H1 (cell line): ENCODE data around the gene PRELID1. TPM values are rescaled to one million over a fixed set of nuclear protein-coding genes. Genes with fewer than 3 reads are reported as not detected.
A peak's percentile ranks its signal among the peaks of the same experiment; 100 is the strongest.

Source experiments
- CTCF ChIA-PET: fragments of 300-600 bp; sonication (Branson Sonifier 250); formaldehyde crosslinking; loops from one replicate; lab custom pipeline; 2021; ENCODE audit not compliant: partially characterized antibody; lab: Charles Lee
- POLR2A ChIA-PET: fragments of 300-600 bp; sonication (Branson Sonifier 250); formaldehyde crosslinking; loops from one replicate; lab custom pipeline; 2021; ENCODE audit warnings: inconsistent platforms; ENCODE audit not compliant: partially characterized antibody; lab: Charles Lee
- DNase-seq, 2 experiments: peaks; one replicate each; pipeline versions ENCODE4 v3.0.0 to v3.0.0-alpha.2; 2010 to 2022; ENCODE audit warnings: low spot score in 2 of 2, low read depth in 1 of 2, mixed read lengths in 1 of 2
- FAIRE-seq: peaks from 2 replicates; lab custom pipeline; 2011; peaks lifted over from hg19 to GRCh38; lab: Jason Lieb, UNC
- H2AFZ ChIP-seq: 2 replicates; pipeline ENCODE4 v1.8.1; 2012; ENCODE audit warnings: low read length, inconsistent platforms
- H2AK5ac ChIP-seq: 2 replicates; pipeline ENCODE4 v1.6.1; 2013; ENCODE audit warnings: low read depth, low read length
- H2BK120ac ChIP-seq: replicated peaks from 2 replicates; pipeline ENCODE3; 2013; ENCODE audit warnings: low read depth, low read length, inconsistent platforms
- H2BK12ac ChIP-seq: 2 replicates; pipeline ENCODE4 v1.6.1; 2013; ENCODE audit warnings: low read depth, low read length
- H2BK15ac ChIP-seq: 2 replicates; pipeline ENCODE4 v1.6.1; 2013; ENCODE audit warnings: low read length
- H2BK20ac ChIP-seq: 2 replicates; pipeline ENCODE4 v1.6.1; 2013; ENCODE audit warnings: low read length
- H2BK5ac ChIP-seq: 2 replicates; pipeline ENCODE4 v1.6.1; 2013; ENCODE audit warnings: low read depth, low read length
- H3K14ac ChIP-seq: 2 replicates; pipeline ENCODE4 v1.6.1; 2013; ENCODE audit warnings: inconsistent platforms; ENCODE audit not compliant: insufficient read length
- H3K18ac ChIP-seq: 2 replicates; pipeline ENCODE4 v1.6.1; 2013; ENCODE audit warnings: low read length; ENCODE audit errors: extremely low read depth
- H3K23ac ChIP-seq: 2 replicates; pipeline ENCODE4 v1.6.1; 2013; ENCODE audit warnings: inconsistent platforms; ENCODE audit not compliant: insufficient read length
- H3K23me2 ChIP-seq: 2 replicates; pipeline ENCODE4 v1.6.1; 2013; ENCODE audit warnings: low read depth, low read length
- H3K27ac ChIP-seq: 2 replicates; pipeline ENCODE4 v1.6.1; 2011; ENCODE audit warnings: low read depth, low read length, inconsistent platforms
- H3K27me3 ChIP-seq, 4 experiments: replicated peaks in 1 of 4; 1 replicate in 1 of 4; 2 replicates in 3 of 4; pipeline versions ENCODE4 v1.6.1 to v1.8.1; 2011 to 2013; ENCODE audit warnings: low read length in 3 of 4, mild to moderate bottlenecking in 3 of 4, inconsistent platforms in 2 of 4, mixed read lengths in 2 of 4, moderate library complexity in 1 of 4; ENCODE audit not compliant: control insufficient read depth in 3 of 4, insufficient read depth in 3 of 4; ENCODE audit errors: extremely low read depth in 1 of 4
- H3K36me3 ChIP-seq, 4 experiments: 2 replicates each; pipeline versions ENCODE4 v1.6.1 to v1.8.1; 2011 to 2013; ENCODE audit warnings: mild to moderate bottlenecking in 4 of 4, low read length in 3 of 4, moderate library complexity in 2 of 4, control low read depth in 1 of 4, inconsistent platforms in 1 of 4; ENCODE audit not compliant: insufficient read depth in 4 of 4, control insufficient read depth in 2 of 4
- H3K4ac ChIP-seq: replicated peaks from 2 replicates; pipeline ENCODE3; 2013; ENCODE audit warnings: low read length, low read depth, mixed read lengths, inconsistent platforms; ENCODE audit not compliant: insufficient read length
- H3K4me1 ChIP-seq, 4 experiments: replicated peaks in 1 of 4; 1 replicate in 1 of 4; 2 replicates in 3 of 4; pipeline versions ENCODE4 v1.6.1 to v1.8.1; 2011 to 2013; ENCODE audit warnings: low read length in 3 of 4, inconsistent platforms in 2 of 4, mixed read lengths in 1 of 4; ENCODE audit not compliant: insufficient read depth in 4 of 4, control insufficient read depth in 3 of 4
- H3K4me2 ChIP-seq, 2 experiments: 2 replicates each; pipeline versions ENCODE4 v1.6.1 to v1.8.1; 2011 to 2013; ENCODE audit warnings: low read depth in 2 of 2, low read length in 2 of 2, control low read depth in 1 of 2, inconsistent platforms in 1 of 2, mild to moderate bottlenecking in 1 of 2; ENCODE audit not compliant: insufficient read depth in 1 of 2
- H3K4me3 ChIP-seq, 4 experiments: fragments of 200-600, 300-600 bp in 1 of 4; sonication (generic), shearing (Covaris generic), sonication (Bioruptor Twin) in 1 of 4; 2 replicates each; pipeline versions ENCODE4 v1.5.1 to v1.8.1; 2011 to 2016; ENCODE audit warnings: low read length in 4 of 4, low read depth in 3 of 4, control low read depth in 2 of 4, inconsistent platforms in 2 of 4, mild to moderate bottlenecking in 2 of 4, mixed read lengths in 1 of 4, moderate library complexity in 1 of 4; ENCODE audit not compliant: insufficient read depth in 2 of 4; ENCODE audit errors: extremely low read depth in 1 of 4
- H3K56ac ChIP-seq: replicated peaks from 2 replicates; pipeline ENCODE3; 2013; ENCODE audit warnings: low read depth, mild to moderate bottlenecking, mixed read lengths, low read length, inconsistent platforms; ENCODE audit not compliant: insufficient read length
- H3K79me1 ChIP-seq: 2 replicates; pipeline ENCODE4 v1.6.1; 2013; ENCODE audit warnings: low read depth, low read length, control low read depth
- H3K79me2 ChIP-seq, 2 experiments: 2 replicates each; pipeline versions ENCODE4 v1.6.1 to v1.8.1; 2012 to 2013; ENCODE audit warnings: low read length in 2 of 2, mild to moderate bottlenecking in 2 of 2, inconsistent platforms in 1 of 2; ENCODE audit not compliant: insufficient read depth in 2 of 2, control insufficient read depth in 1 of 2
- H3K9ac ChIP-seq, 4 experiments: replicated peaks in 1 of 4; 1 replicate in 1 of 4; 2 replicates in 3 of 4; pipeline versions ENCODE4 v1.6.1 to v1.8.1; 2011 to 2013; ENCODE audit warnings: low read depth in 3 of 4, low read length in 3 of 4, control low read depth in 2 of 4, mild to moderate bottlenecking in 2 of 4, moderate library complexity in 2 of 4, inconsistent platforms in 1 of 4; ENCODE audit errors: extremely low read depth in 1 of 4
- H3K9me3 ChIP-seq, 2 experiments: 2 replicates each; pipeline versions ENCODE4 v1.6.1 to v1.8.1; 2012 to 2013; ENCODE audit warnings: mild to moderate bottlenecking in 2 of 2, moderate library complexity in 2 of 2, control low read depth in 1 of 2, inconsistent platforms in 1 of 2, low read depth in 1 of 2, low read length in 1 of 2, mixed read lengths in 1 of 2; ENCODE audit not compliant: insufficient read depth in 2 of 2
- H4K20me1 ChIP-seq, 2 experiments: replicated peaks in 1 of 2; 2 replicates each; pipeline versions ENCODE3 to v1.8.1; 2011 to 2013; ENCODE audit warnings: inconsistent platforms in 2 of 2, low read length in 2 of 2, mild to moderate bottlenecking in 1 of 2; ENCODE audit not compliant: insufficient read depth in 2 of 2, control insufficient read depth in 1 of 2
- H4K5ac ChIP-seq: 2 replicates; pipeline ENCODE4 v1.6.1; 2013; ENCODE audit warnings: low read length, low read depth, mixed read lengths, inconsistent platforms; ENCODE audit not compliant: insufficient read length
- H4K8ac ChIP-seq: 2 replicates; pipeline ENCODE4 v1.8.0; 2013; ENCODE audit warnings: mild to moderate bottlenecking, moderate library complexity, low read length, inconsistent platforms; ENCODE audit not compliant: insufficient read depth; ENCODE audit errors: extremely low read depth
- H4K91ac ChIP-seq: replicated peaks from 2 replicates; pipeline ENCODE3; 2013; ENCODE audit warnings: low read length, mixed read lengths, inconsistent platforms; ENCODE audit not compliant: insufficient read length
- ATF2 ChIP-seq: IDR thresholded peaks from 2 replicates; pipeline ENCODE4 v1.6.1; 2012; ENCODE audit warnings: low read length, inconsistent platforms
- EZH2 ChIP-seq: fragments of 200-600 bp; sonication (generic); IDR thresholded peaks from 2 replicates; pipeline ENCODE4 v1.7.1; 2012; ENCODE audit warnings: low read depth, mild to moderate bottlenecking, moderate library complexity, low read length, inconsistent platforms; ENCODE audit not compliant: severe bottlenecking
- GABPA ChIP-seq: IDR thresholded peaks from 2 replicates; pipeline ENCODE4 v1.6.1; 2011; ENCODE audit warnings: mild to moderate bottlenecking, low read length, moderate library complexity, borderline replicate concordance; ENCODE audit not compliant: insufficient read depth
- HDAC2 ChIP-seq, 2 experiments: fragments of 300-600 bp in 1 of 2; sonication (generic) in 1 of 2; IDR thresholded peaks; 2 replicates each; pipeline ENCODE4 v1.6.1; 2011 to 2012; ENCODE audit warnings: low read depth in 2 of 2, low read length in 2 of 2, mild to moderate bottlenecking in 2 of 2, moderate library complexity in 2 of 2, borderline replicate concordance in 1 of 2, inconsistent platforms in 1 of 2
- MAX ChIP-seq: IDR thresholded peaks from 2 replicates; pipeline ENCODE4 v1.6.1; 2012; ENCODE audit warnings: inconsistent platforms
- RXRA ChIP-seq: IDR thresholded peaks from 2 replicates; pipeline ENCODE4 v1.6.1; 2011; ENCODE audit warnings: low read depth, mild to moderate bottlenecking, low read length, moderate library complexity; ENCODE audit not compliant: insufficient read depth
- SP1 ChIP-seq: IDR thresholded peaks from 2 replicates; pipeline ENCODE4 v1.6.1; 2011; ENCODE audit warnings: low read depth, low read length
- ZNF274 ChIP-seq: IDR thresholded peaks from 2 replicates; pipeline ENCODE4 v1.7.0; 2012; ENCODE audit warnings: low read length, borderline replicate concordance; ENCODE audit errors: extremely low read depth
- WGBS, 2 experiments: shearing (Covaris generic) in 1 of 2; methylation state at CpG; one replicate each; pipeline versions ENCODE4 v1.1.6 to v1.1.7; 2013 to 2015; ENCODE audit warnings: low lambda C conversion rate in 2 of 2, mixed read lengths in 2 of 2, inconsistent platforms in 1 of 2, low coverage in 1 of 2, missing lambda C conversion rate in 1 of 2; ENCODE audit not compliant: insufficient replicate concordance in 2 of 2, insufficient coverage in 1 of 2, insufficient read length in 1 of 2; ENCODE audit errors: extremely low coverage in 1 of 2, missing lambda C conversion rate in 1 of 2; 5-methylcytosine and 5-hydroxymethylcytosine counted together
- polyA plus RNA-seq, 7 experiments: library from polyadenylated mRNA; depleted of rRNA in 3 of 7; stranded (reverse) in 5 of 7; unstranded in 2 of 7; fragments of >200 nt in 5 of 7; fragments of 200-250 nt in 2 of 7; gene quantifications; 1 replicate in 5 of 7; 2 replicates in 1 of 7; 4 replicates in 1 of 7; pipeline versions ENCODE4 v1.2.1 to v1.2.3, GENCODE V29; 2011 to 2013; ENCODE audit warnings: missing spikeins in 2 of 7, mixed read lengths in 2 of 7
- total RNA-seq: library from RNA; stranded (reverse); fragmentation: NEBNext Ultra II Directional; extraction: Animal tissue kit (Norgen Biotek cat#: 25700); gene quantifications from 2 replicates; pipeline ENCODE4 v1.2.1, GENCODE V29; 2021

Gene PRELID1
- total and polyA plus RNA-seq, 2 of the 8 experiments (the other 6 are each of a cell fraction or from before 2014, with no cell fraction given) = 272 to 428 TPM

DNA sequence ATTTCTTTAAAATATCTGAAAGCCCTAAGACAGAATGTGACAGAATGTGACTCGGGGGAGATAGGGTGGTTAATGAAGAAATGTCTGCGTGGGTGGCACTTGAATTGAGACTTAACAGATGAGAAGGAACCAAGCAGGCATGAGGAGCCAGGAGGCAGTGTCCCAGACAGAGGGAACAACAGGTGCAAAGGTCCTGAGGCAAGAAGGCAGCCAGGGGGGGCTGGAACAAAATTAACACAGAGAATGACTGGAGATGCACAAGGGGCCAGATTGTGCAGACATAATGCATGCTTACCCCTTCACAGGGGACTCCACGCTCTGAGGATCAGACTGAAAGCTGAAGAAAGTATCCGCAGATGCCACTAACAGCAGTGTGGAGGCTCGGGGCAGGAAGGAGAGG is 46.2 kb downstream of the PRELID1 start:
- no peak overlapping the region for H2BK15ac ChIP-seq
- peaks cover 0 to 7% (median 4%) of the 10 kb centered on the region in 4 experiments; a peak in 4 of 8 replicates for H3K36me3 ChIP-seq
- H3K79me2 ChIP-seq = peaks cover 15 to 60% of the 10 kb centered on the region in 2 experiments
- 0 out of 7 replicates have a peak, but pooled peaks cover 0 to under 1% (median 0%) of the 10 kb centered on the region in 4 experiments for H3K27me3 ChIP-seq
- DNase-seq (no peak), FAIRE-seq (no peak)
- no peak overlapping the region for H3K23ac ChIP-seq
- no peak overlapping the region for H3K18ac ChIP-seq
- no peak overlapping the region for H2AFZ ChIP-seq
- no peak overlapping the region for H4K91ac ChIP-seq
- no peak overlapping the region for H2BK120ac ChIP-seq
- H4K5ac ChIP-seq = no peak overlapping the region
- peak overlapping the region; percentile 90 to 94; a peak in 2 of 4 replicates for H3K4me2 ChIP-seq
- H3K9ac ChIP-seq = no peak overlapping the region; a peak in 1 of 7 replicates
- no peak overlapping the region for H3K14ac ChIP-seq
- ChIA-PET CTCF (interaction anchor here (0.9 to 11.2 kb wide), 9 partner anchors 11 to 103 kb away, joined by 3 to 142 read pairs (median 5); no protein-coding TSS in a partner anchor), POLR2A (interaction anchor here (1.4 to 8.1 kb wide), 4 partner anchors 11 to 147 kb away, joined by 3 to 66 read pairs (median 22); partner anchors contain the start of gene PDLIM7)
- no peak overlapping the region for H2BK20ac ChIP-seq
- no peaks in the 10 kb centered on the region for H3K9me3 ChIP-seq
- peaks cover 5% of the 10 kb centered on the region in 2 experiments for H4K20me1 ChIP-seq
- WGBS, 2 experiments = 95% methylated on average over 5 of the region's 5 CpGs; no CpG with 5 or more reads in 1 of the 2 experiments
- H4K8ac ChIP-seq = no peak overlapping the region
- peaks cover 0 to 13% (median 4%) of the 10 kb centered on the region in 4 experiments; a peak in 3 of 7 replicates for H3K4me1 ChIP-seq
- peak overlapping the region in 1 of 4 experiments; percentile 7; a peak in 2 of 8 replicates for H3K4me3 ChIP-seq
- no peak overlapping the region for H3K56ac ChIP-seq
- no peak overlapping the region for H2AK5ac ChIP-seq
- no peak overlapping the region for H3K4ac ChIP-seq
- H2BK5ac ChIP-seq = no peak overlapping the region
- H3K27ac ChIP-seq = no peak overlapping the region
- H2BK12ac ChIP-seq = no peak overlapping the region
- peaks cover 8% of the 10 kb centered on the region for H3K23me2 ChIP-seq
- H3K79me1 ChIP-seq = peaks cover 18% of the 10 kb centered on the region
- TF ChIP-seq RXRA (no peak), ZNF274 (no peak), MAX (no peak), ATF2 (no peak), SP1 (no peak), HDAC2 (IDR thresholded peaks at IDR 0.05; ENCODE audit: borderline replicate concordance in 1 of 2, low read depth in 2 of 2, low read length in 2 of 2) (no peak), GABPA (no peak), EZH2 (no peak)
